Aorta (tissue), 5 donors: Measurements from ENCODE around the gene SLC9B2. TPM values are rescaled to one million over a fixed set of nuclear protein-coding genes. Genes with fewer than 3 reads are reported as not detected.
A peak's percentile ranks its signal among the peaks of the same experiment; 100 is the strongest.

Experiments used
- ATAC-seq: fragments of 200-7000 bp; cut with Tn5 transposase; one replicate; pipeline ENCODE4 v1.9.1; 2022; ENCODE audit warnings: moderate library complexity; ENCODE audit not compliant: low FRiP score
- DNase-seq, 2 donors: peaks; one replicate each; pipeline ENCODE4 v3.0.0-alpha.2; 2020
- H3K27ac ChIP-seq, 2 donors: one replicate each; pipeline ENCODE4 v1.5.1; 2013; ENCODE audit warnings: low read length in 2 of 2, mild to moderate bottlenecking in 2 of 2, moderate library complexity in 2 of 2, control low read depth in 1 of 2, inconsistent platforms in 1 of 2, low read depth in 1 of 2
- H3K27me3 ChIP-seq, 2 donors: one replicate each; pipeline ENCODE4 v1.6.1; 2013; ENCODE audit warnings: control low read depth in 1 of 2, low read length in 1 of 2, mild to moderate bottlenecking in 1 of 2, moderate library complexity in 1 of 2; ENCODE audit not compliant: insufficient read depth in 2 of 2, control insufficient read depth in 1 of 2
- H3K36me3 ChIP-seq, 2 donors: one replicate each; pipeline ENCODE4 v1.6.1; 2013; ENCODE audit warnings: control low read depth in 1 of 2, low read length in 1 of 2, mild to moderate bottlenecking in 1 of 2; ENCODE audit not compliant: insufficient read depth in 2 of 2, control insufficient read depth in 1 of 2
- H3K4me1 ChIP-seq, 2 donors: one replicate each; pipeline ENCODE4 v1.6.1; 2013; ENCODE audit warnings: low read length in 2 of 2, control low read depth in 1 of 2, mild to moderate bottlenecking in 1 of 2, moderate library complexity in 1 of 2; ENCODE audit not compliant: insufficient read depth in 2 of 2, control insufficient read depth in 1 of 2
- H3K4me3 ChIP-seq, 2 donors: one replicate each; pipeline ENCODE4 v1.5.1; 2013; ENCODE audit warnings: low read length in 2 of 2, control low read depth in 1 of 2, mild to moderate bottlenecking in 1 of 2
- H3K9me3 ChIP-seq: one replicate; pipeline ENCODE4 v1.6.1; 2013; ENCODE audit warnings: mild to moderate bottlenecking, low read length; ENCODE audit not compliant: control insufficient read depth
- WGBS, 2 donors: extraction: QIAGEN DNeasy Blood & Tissue Kit; methylation state at CpG; one replicate each; pipeline ENCODE4 v1.1.7; 2013; 5-methylcytosine and 5-hydroxymethylcytosine counted together
- intact Hi-C, 2 donors: fragments of 100-400 bp; cut with DNase I; formaldehyde crosslinking; loops; one replicate each; pipeline versions ENCODE4 v1.14.2 to v1.15.0; 2022
- polyA plus RNA-seq, 2 donors: library from polyadenylated mRNA; stranded (reverse); fragments of 200-250 nt; gene quantifications; one replicate each; pipeline ENCODE4 v1.2.3, GENCODE V29; 2013
- total RNA-seq, 2 donors: library from RNA; stranded (reverse); fragmentation: NEBNext Ultra II Directional; extraction: Animal tissue kit (Norgen Biotek cat#: 25700); gene quantifications; one replicate each; pipeline ENCODE4 v1.2.1, GENCODE V29; 2021
- donor health status: healthy with polysubstance abuse.
- donor health status: Bipolar disorder and iron deficiency.
- donor health status: DM: no; HTN: no; CAD: no.
- donor health status: DM: no; HTN: no; CAD: no.
- donor health status: DM: yes; HTN: yes; CAD: no.

The SLC9B2 gene
- total and polyA plus RNA-seq, 4 donors: 6.1 to 25.2 (median 12.4) TPM

- H3K9me3 ChIP-seq: no peaks in the 10 kb centered on the region
- intact Hi-C loops: loop anchor here (5.0 to 10.0 kb wide), 4 partner anchors 59 to 674 kb away; partner anchors contain the start of genes SLC9B2 (in 2 of the 2), NFKB1 (in 1 of the 2), SLC39A8 (in 1 of the 2) and UBE2D3 (in 1 of the 2)
- no peaks in the 10 kb centered on the region for H3K27me3 ChIP-seq
- H3K4me3 ChIP-seq: peak overlapping the region; percentile 27 to 86
- 41 to 46% methylated on average over 8 of the region's 8 CpGs for WGBS, 2 donors
- ATAC-seq (peak; percentile 53), DNase-seq (no peak)
- no peaks in the 10 kb centered on the region for H3K36me3 ChIP-seq
- no peaks in the 10 kb centered on the region for H3K4me1 ChIP-seq
- peak overlapping the region; percentile 73 to 84 for H3K27ac ChIP-seq
Observed at GRCh38 chr4:103018391-103019307, 57.9 kb downstream of the SLC9B2 start.

GRCh38 chr4:103012551-103012950 is 64.0 kb downstream of the SLC9B2 start:
- peak overlapping the region; percentile 43 to 68 for H3K27ac ChIP-seq
- DNase-seq (no peak), ATAC-seq (peak; percentile 11)
- H3K9me3 ChIP-seq: no peaks in the 10 kb centered on the region
- no peaks in the 10 kb centered on the region for H3K4me1 ChIP-seq
- no peaks in the 10 kb centered on the region for H3K36me3 ChIP-seq
- no peaks in the 10 kb centered on the region for H3K27me3 ChIP-seq
- H3K4me3 ChIP-seq: no peak overlapping the region
- intact Hi-C loops: loop anchor here (5.0 to 10.0 kb wide), 3 partner anchors 188 to 668 kb away; partner anchors contain the start of genes SLC39A8 (in 1 of the 2) and UBE2D3 (in 1 of the 2)

- no peaks in the 10 kb centered on the region for H3K4me1 ChIP-seq
- WGBS, 2 donors: 45% methylated on average over 1 of the region's 1 CpG
- no peaks in the 10 kb centered on the region for H3K9me3 ChIP-seq
- H3K4me3 ChIP-seq: no peak overlapping the region
- DNase-seq: no peak
- H3K36me3 ChIP-seq: no peaks in the 10 kb centered on the region
- H3K27me3 ChIP-seq: no peaks in the 10 kb centered on the region
- ATAC-seq: peak; percentile 53
- peak overlapping the region in 1 of 2 donors; percentile 43 for H3K27ac ChIP-seq
- intact Hi-C loops: loop anchor here (5.0 to 10.0 kb wide), 3 partner anchors 187 to 667 kb away; partner anchors contain the start of genes SLC39A8 (in 1 of the 2) and UBE2D3 (in 1 of the 2)
Observed at GRCh38 chr4:103012060-103012459, 64.5 kb downstream of the SLC9B2 start.

GRCh38 chr4:103011378-103012025 is 65.1 kb downstream of the SLC9B2 start:
- ATAC-seq (peak; percentile 63), DNase-seq (no peak)
- Histone ChIP-seq H3K4me3 (no peak overlapping the region), H3K27me3 (no peaks in the 10 kb centered on the region), H3K27ac (peak overlapping the region in 1 of 2 donors; percentile 49), H3K36me3 (no peaks in the 10 kb centered on the region), H3K9me3 (no peaks in the 10 kb centered on the region), H3K4me1 (no peaks in the 10 kb centered on the region)
- WGBS, 2 donors: 70 to 73% methylated on average over 4 of the region's 4 CpGs
- intact Hi-C loops: loop anchor here (5.0 to 10.0 kb wide), 3 partner anchors 187 to 667 kb away; partner anchors contain the start of genes SLC39A8 (in 1 of the 2) and UBE2D3 (in 1 of the 2)

- H3K4me3 ChIP-seq: no peak overlapping the region
- DNase-seq: no peak
- H3K4me1 ChIP-seq: no peaks in the 10 kb centered on the region
- H3K27ac ChIP-seq: no peak overlapping the region
- WGBS, 2 donors: 97% methylated on average over 1 of the region's 1 CpG
- no peak for ATAC-seq
- H3K36me3 ChIP-seq: no peaks in the 10 kb centered on the region
- H3K9me3 ChIP-seq: no peaks in the 10 kb centered on the region
- intact Hi-C loops: loop anchor here (5.0 to 10.0 kb wide), 3 partner anchors 186 to 666 kb away; partner anchors contain the start of genes SLC39A8 (in 1 of the 2) and UBE2D3 (in 1 of the 2)
- H3K27me3 ChIP-seq: no peaks in the 10 kb centered on the region
Observed at GRCh38 chr4:103010804-103011203, 65.8 kb downstream of the SLC9B2 start.

GRCh38 chr4:103008875-103009729 is 67.5 kb downstream of the SLC9B2 start:
- no peak overlapping the region for H3K4me3 ChIP-seq
- H3K36me3 ChIP-seq: no peaks in the 10 kb centered on the region
- DNase-seq (no peak), ATAC-seq (peak; percentile 87)
- H3K27me3 ChIP-seq: no peaks in the 10 kb centered on the region
- whole genome bisulfite sequencing, 2 donors: 66 to 72% methylated on average over 15 of the region's 15 CpGs
- H3K9me3 ChIP-seq: no peaks in the 10 kb centered on the region
- intact Hi-C loops: loop anchor here (2.0 to 5.0 kb wide), 2 partner anchors 388 to 567 kb away; no protein-coding TSS in a partner anchor
- H3K27ac ChIP-seq: no peak overlapping the region
- no peaks in the 10 kb centered on the region for H3K4me1 ChIP-seq

- no peaks in the 10 kb centered on the region for H3K9me3 ChIP-seq
- no peak for ATAC-seq
- peaks cover 0 to 1% of the 10 kb centered on the region in 2 donors for H3K4me1 ChIP-seq
- intact Hi-C loops: no loop called here
- H3K27me3 ChIP-seq: no peaks in the 10 kb centered on the region
- H3K36me3 ChIP-seq: no peaks in the 10 kb centered on the region
- 46 to 54% methylated on average over 2 of the region's 2 CpGs for WGBS, 2 donors
- H3K4me3 ChIP-seq: no peak overlapping the region
- no peak for DNase-seq
- H3K27ac ChIP-seq: no peak overlapping the region
Observed at GRCh38 chr4:103002551-103002950, 74.0 kb downstream of the SLC9B2 start.

GRCh38 chr4:102994803-102995202 is 81.8 kb downstream of the SLC9B2 start:
- intact Hi-C loops: no loop called here
- DNase-seq (no peak), ATAC-seq (no peak)
- Histone ChIP-seq H3K4me1 (no peaks in the 10 kb centered on the region), H3K27ac (no peak overlapping the region), H3K36me3 (no peaks in the 10 kb centered on the region), H3K9me3 (no peaks in the 10 kb centered on the region), H3K4me3 (no peak overlapping the region), H3K27me3 (no peaks in the 10 kb centered on the region)
- 87 to 88% methylated on average over 1 of the region's 1 CpG for WGBS, 2 donors
